GM21576 (cell line): ENCODE results near the gene CHRNB2.

Experiments used
- ATAC-seq: cut with Tn5 transposase; IDR thresholded peaks from one replicate; pipeline ENCODE4 v1.9.1; 2021; ENCODE audit warnings: mild to moderate bottlenecking, moderate library complexity; ENCODE audit not compliant: unreplicated experiment

Gene CHRNB2

DNA sequence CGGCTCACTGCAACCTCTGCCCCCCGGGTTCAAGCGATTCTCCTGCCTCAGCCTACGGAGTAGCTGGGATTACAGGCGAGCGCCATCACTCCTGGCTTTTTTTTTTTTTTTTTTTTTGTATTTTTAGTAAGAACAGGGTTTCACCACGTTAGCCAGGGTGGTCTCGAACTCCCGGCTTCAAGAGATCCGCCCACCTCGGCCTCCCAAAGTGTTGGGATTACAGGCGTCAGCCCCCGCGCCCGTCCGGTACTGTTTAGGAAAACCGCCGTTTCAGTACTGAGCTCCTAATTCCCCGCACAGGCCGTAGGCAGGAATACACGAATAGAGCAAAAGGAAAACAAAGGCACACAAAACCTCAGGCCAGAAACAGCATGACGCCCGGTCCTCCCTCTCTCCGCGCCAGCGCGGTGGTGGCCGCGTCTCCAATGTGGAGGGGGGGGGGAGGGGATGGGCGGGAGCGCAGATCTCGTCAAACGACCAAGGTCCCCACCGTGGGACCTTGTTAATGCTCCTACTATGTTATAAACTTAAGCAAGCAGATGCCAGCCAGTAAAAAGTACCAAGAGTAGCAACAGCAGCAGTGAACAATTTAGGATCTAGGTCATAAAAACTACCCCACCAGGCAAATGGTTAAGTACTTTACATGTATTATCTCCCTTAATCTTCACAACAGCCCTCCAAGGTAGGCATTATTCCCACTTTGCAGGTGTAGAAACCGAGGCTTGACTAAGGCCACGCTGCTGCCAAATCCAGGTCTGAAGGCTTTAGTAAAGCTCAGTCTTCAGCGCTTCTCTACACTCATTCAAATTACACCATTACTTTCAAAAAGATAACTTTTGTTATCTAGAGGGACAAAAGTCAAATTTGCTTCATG is 41.1 kb downstream of the CHRNB2 start:
- ATAC-seq: no peak

GRCh38 chr1:154609398-154610380 is 42.1 kb downstream of the CHRNB2 start:
- no peak for ATAC-seq

DNA sequence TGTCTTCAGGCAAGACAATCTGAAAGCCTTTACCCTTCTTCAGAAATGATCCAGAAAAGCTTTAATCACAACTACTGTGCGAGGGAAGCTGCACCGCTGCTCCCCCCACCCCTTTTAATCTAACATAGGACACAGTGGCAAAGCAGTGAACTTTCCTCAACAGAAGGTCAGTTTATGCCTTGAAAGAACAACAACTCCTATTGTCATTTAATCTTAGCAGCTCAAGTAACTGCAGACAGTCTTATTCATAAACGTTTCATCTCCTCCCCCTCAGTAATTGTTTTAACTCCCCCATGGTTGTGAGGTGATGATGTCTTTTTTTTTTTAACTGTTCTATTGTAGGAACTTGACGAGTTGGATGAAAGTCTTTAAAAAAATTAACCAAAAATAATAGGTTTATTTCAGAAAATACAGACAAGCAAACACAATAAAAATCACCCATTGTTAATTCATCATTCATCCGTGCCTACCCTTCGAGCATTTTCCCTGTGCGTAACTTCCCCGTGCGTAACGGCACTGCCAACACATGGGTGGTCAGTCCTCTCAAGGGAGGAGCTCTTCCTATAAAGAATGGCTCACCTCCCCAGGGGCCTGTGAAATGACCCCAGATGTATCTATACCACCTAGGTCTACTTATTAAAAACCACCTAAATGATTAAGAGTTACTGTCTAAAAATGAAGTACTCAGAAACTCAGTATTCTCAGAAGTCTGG is 43.7 kb downstream of the CHRNB2 start:
- ATAC-seq: no peak

DNA sequence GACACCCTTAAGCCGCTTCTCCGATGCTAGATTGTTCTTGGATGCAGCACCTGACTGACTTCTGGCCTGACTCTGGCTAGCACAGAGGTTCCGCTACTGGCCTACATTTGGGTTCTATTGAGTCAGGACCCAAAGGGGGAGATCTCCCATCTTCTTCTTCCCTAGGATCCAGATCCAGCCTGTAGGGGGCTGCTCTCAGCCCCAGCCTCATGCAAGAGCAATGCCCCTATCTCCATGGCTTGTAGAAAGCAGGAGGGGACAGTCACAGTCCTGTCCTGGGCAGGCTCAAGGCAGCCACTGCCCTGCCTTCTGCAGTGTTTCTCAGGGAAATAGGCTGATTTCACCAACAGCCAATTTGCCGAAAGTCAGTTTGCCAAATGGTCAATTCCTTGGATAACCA is 46.7 kb downstream of the CHRNB2 start:
- ATAC-seq: no peak

DNA sequence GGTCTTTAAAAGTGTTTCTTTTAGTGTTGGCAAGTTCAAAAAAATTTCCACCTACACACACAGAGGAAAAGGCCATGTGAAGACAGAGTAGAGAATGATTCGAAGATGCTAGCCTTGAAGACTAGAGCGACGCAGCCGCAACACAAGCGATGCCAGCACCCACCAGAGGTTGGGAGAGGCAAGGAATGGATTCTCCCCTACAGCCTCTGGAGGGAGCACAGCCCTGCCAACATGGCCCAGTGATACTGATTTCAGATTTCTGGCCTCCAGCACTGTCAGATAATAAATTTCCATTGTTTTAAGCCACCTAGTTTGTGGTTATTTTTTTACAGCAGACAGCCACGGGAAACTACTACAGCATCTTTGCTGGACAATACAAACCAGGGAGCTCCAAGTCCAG is 47.3 kb downstream of the CHRNB2 start:
- ATAC-seq: no peak

DNA sequence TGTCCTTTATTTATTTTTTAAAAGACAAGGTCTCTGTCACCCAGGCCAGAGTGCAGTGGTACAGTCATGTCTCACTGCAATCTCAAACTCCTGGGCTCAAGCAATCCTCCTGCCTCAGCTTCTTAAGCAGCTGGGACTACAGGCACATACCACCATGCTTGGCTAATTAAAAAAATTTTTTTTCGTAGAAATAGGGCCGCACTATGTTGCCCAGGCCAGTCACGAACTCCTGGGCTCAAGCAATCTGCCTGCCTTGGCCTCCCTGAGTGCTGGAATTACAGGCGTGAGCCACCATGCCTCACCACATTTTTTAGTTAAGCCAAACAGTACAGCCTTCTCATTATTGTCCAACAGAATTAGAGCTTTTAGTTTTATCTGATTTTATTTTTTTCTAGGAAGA is 47.8 kb downstream of the CHRNB2 start:
- no peak for ATAC-seq

DNA sequence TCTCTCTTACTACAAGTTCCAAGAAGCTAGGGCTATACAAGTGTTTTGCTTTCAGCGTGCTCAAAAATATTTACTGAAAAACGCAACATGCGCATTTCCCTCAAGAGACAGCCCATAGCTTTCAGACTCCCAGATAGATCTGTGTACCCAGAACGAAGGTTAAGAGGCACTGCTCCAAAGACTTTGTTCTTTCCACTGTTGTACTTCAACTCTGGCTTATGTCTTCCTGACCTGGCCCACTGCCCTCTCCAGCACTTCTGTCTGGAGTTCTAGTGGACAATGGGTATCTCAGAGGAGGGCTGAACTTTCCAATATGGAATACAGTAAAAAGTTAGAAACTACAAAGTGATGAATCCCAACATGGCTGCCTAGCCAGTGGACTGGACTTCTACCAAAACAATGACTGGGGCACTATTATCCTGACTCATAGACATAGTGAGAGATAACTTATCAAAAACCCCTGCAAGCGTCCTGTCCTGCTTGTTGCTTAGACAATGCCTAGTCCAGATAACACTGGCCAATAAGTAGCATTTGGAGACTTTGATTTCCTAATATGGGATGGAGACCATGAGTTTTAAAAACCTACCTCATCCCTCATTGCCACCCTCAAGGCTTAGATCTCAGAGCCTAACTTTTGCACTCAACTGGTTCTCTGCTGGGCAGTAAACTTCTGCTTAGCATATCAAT is 49.2 kb downstream of the CHRNB2 start:
- no peak for ATAC-seq

GRCh38 chr1:154619181-154619948 is 51.8 kb downstream of the CHRNB2 start:
- ATAC-seq: no peak

GRCh38 chr1:154620751-154621150 is 53.2 kb downstream of the CHRNB2 start:
- ATAC-seq: no peak

DNA sequence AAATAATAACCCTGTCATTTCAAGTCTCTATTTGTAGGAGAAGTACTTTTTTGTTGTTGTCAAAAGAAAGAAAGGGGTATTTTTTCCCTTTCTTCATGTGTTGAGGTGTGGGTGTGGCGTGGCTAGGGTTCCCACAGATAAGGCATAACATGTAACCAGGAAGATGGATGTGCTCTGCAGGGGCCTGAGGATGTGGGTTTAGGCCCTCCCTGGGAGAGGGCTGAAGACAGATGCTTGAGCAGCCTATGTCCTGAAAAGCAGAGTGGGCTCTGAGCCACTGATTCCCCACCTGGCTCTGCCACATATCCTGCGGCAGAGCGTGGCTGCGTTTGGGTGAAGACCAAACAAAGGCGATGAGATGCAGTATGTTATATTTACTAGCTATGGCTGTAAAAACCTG is 54.3 kb downstream of the CHRNB2 start:
- ATAC-seq: no peak

DNA sequence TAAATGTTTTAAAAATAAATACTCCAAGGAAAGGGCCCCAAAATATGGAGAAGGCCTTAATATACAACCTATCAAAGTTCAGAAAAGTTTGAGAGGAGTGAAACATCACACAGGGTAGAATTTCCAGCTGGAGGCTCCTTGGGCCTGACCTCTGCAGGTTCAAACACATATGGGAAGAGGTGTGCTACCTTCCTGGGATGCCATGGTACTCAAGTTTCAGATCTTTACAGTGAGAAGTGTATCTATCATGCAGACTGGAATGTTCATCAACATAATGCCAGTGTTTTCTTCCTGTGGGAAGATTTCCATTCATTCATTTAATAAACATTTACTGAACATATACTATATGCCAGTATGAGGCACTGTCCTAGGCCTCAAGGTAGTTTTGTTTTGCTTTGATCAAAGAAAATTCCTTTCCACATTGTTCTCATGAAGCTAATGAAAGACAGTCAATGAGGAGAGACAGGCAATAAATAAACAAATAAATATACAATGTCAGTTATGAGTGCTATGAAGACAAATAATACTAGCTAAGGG is 55.0 kb downstream of the CHRNB2 start:
- no peak for ATAC-seq

GRCh38 chr1:154623358-154623757 is 55.8 kb downstream of the CHRNB2 start:
- ATAC-seq: no peak

GRCh38 chr1:154624746-154625643 is 57.4 kb downstream of the CHRNB2 start:
- ATAC-seq: no peak

DNA sequence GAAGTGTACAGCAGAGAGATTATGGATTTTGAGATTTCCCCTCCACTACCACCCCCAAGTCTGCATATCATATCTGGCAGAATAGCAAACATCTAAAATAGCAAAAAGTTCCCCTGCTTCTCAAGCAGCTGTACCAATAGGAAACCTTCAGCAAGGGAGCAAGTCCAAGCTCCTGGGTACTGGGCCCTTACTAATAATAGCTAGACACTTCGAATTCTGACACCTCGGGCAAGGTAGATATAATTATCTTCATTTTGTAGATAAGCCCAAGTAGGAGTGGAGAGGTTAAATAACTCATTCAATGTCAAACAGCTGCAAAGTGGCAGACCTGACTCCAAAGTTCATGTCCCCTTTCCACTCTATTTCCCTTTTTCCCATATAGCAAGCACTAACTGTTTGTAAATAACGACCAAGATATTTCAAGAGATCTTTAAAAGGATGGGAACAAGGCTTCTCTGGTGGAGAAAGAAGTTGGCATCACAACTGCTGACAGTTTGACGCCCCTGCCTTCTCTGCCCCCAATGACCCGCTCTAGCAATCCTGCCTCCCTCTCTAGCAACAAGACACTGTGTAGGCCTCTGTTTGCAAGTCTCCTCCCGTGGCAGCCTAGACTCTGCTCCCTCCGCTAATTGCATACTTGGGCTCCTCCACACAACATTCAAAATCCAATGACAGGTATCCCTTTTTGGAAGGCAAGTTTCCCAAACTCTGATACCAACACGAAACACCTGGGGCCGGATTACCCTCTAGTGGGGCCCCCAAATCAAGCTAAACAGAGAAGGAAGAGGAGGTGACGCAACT is 59.1 kb downstream of the CHRNB2 start:
- peak; percentile 31 for ATAC-seq

- ATAC-seq: peak; percentile 53
These were observed 59.9 kb downstream of the CHRNB2 start for GRCh38 chr1:154627257-154628120.

GRCh38 chr1:154628121-154628405 is 60.5 kb downstream of the CHRNB2 start:
- ATAC-seq: no peak
